Measurements from ENCODE around the gene DCST2.

The DCST2 gene

DNA sequence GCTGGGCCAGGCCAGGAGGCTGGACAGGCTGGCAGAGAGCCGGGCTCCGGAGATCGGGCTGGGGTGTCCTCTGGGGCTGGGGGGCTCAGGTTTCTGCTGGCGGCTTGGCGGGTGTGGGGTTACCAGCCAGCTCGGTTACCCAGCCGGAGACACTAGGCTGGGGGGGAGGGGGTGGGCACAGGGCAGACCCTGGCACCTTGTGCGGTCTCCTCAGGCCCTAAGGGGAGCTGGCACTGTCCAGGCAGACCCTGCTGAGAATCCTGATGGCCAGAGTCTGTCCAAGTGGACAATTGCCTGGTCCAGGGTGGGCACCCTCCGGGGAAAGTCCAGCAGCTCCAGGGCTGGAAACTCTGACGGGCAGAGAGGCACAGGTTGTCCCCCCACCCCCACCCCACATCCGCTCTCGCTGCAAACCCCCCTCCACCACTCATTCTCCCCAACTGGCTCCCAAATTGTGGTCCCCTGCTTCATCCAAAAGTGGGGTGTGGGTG is 24.3 kb downstream of the DCST2 start:
- Histone ChIP-seq H3F3A (ENCODE audit: insufficient read depth) (no peaks in the 10 kb centered on the region), H4K20me1 (ENCODE audit: low read depth, low read length) (no peaks in the 10 kb centered on the region), H3K9ac (ENCODE audit: low read length) (no peak overlapping the region), H3K79me2 (ENCODE audit: insufficient read depth, low read length) (no peaks in the 10 kb centered on the region), H3K36me3 (ENCODE audit: low read length) (no peaks in the 10 kb centered on the region), H3K4me2 (ENCODE audit: low read depth, low read length, poor library complexity, severe bottlenecking) (no peak overlapping the region), H3K4me3 (ENCODE audit: insufficient read depth, low read length, poor library complexity, severe bottlenecking) (no peak overlapping the region), H3K27me3 (ENCODE audit: low read length) (no peaks in the 10 kb centered on the region), H2AFZ (ENCODE audit: low read depth, low read length, severe bottlenecking) (no peak overlapping the region), H3K27ac (ENCODE audit: low read depth, low read length) (no peak overlapping the region), H3K9me2 (replicated peaks; ENCODE audit: insufficient read depth, low read length) (no peaks in the 10 kb centered on the region), H3K9me3 (ENCODE audit: insufficient read depth, low read length) (no peaks in the 10 kb centered on the region)
- no peak for TF ChIP-seq EZH2phosphoT487 (conservative IDR thresholded peaks at IDR 0.05; ENCODE audit: low read length)
- TF ChIP-seq, protein P1, sequence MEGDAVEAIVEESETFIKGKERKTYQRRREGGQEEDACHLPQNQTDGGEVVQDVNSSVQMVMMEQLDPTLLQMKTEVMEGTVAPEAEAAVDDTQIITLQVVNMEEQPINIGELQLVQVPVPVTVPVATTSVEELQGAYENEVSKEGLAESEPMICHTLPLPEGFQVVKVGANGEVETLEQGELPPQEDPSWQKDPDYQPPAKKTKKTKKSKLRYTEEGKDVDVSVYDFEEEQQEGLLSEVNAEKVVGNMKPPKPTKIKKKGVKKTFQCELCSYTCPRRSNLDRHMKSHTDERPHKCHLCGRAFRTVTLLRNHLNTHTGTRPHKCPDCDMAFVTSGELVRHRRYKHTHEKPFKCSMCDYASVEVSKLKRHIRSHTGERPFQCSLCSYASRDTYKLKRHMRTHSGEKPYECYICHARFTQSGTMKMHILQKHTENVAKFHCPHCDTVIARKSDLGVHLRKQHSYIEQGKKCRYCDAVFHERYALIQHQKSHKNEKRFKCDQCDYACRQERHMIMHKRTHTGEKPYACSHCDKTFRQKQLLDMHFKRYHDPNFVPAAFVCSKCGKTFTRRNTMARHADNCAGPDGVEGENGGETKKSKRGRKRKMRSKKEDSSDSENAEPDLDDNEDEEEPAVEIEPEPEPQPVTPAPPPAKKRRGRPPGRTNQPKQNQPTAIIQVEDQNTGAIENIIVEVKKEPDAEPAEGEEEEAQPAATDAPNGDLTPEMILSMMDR (IDR thresholded peaks at IDR 0.05; ENCODE audit: insufficient read depth, low read length, poor library complexity, severe bottlenecking) = no peak

DNA sequence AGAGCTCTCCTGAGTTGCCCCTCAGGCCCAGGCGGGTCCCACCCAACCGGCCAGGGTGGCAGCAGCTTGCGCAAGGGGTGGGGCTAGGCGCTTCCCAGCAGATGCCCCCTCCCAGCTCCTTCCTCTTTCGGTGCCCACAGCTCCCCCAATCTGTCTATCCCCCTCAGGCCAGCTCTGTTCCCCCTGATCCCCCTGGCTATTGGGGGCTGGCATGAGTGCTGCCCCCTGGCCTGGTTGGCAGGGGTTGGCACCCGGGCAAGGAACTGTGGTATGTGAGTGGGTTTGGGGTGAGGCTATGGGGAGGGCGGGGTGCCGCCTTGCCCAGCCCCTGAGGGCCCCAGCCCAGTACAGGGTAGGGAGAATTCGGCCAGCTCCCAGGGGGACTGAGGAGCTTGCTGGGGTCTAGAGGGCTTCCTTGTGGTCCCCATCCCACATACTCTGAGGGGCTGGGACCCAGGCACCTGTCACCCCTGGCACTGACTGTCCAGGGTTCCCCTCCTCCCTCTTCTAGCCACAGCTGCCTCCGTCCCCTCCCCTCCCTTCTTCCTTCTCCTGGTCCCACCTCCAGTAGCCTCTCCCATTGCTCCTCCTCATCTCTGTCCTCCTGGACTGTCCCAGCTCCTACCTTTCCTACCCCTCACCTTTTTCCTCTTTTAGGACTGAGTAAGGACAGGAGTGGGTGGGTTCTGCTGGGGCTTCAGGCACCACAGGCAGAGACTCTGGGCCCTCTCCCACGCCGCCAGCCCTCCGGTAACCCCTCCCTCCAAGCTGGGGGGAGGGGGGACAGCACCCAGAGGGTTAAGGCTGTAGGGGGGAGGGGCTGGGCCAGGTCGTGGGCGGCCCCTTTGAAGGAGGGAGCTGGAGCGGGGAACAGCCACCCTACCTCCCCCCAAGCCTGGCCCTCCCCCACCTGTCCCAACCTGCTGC is 25.3 kb downstream of the DCST2 start:
- no peak for TF ChIP-seq EZH2phosphoT487 (conservative IDR thresholded peaks at IDR 0.05; ENCODE audit: low read length)
- TF ChIP-seq, protein P1 (IDR thresholded peaks at IDR 0.05; ENCODE audit: insufficient read depth, low read length, poor library complexity, severe bottlenecking) = no peak
- no peak overlapping the region for H3K4me2 ChIP-seq (ENCODE audit: low read depth, low read length, poor library complexity, severe bottlenecking)
- H3K4me3 ChIP-seq (ENCODE audit: insufficient read depth, low read length, poor library complexity, severe bottlenecking) = no peak overlapping the region
- H3K9me2 ChIP-seq (replicated peaks; ENCODE audit: insufficient read depth, low read length) = no peaks in the 10 kb centered on the region
- H3K27ac ChIP-seq (ENCODE audit: low read depth, low read length) = no peak overlapping the region
- H3K27me3 ChIP-seq (ENCODE audit: low read length) = no peaks in the 10 kb centered on the region
- no peak overlapping the region for H2AFZ ChIP-seq (ENCODE audit: low read depth, low read length, severe bottlenecking)
- H3K9me3 ChIP-seq (ENCODE audit: insufficient read depth, low read length) = no peaks in the 10 kb centered on the region
- H3K9ac ChIP-seq (ENCODE audit: low read length) = no peak overlapping the region
- H3K79me2 ChIP-seq (ENCODE audit: insufficient read depth, low read length) = no peaks in the 10 kb centered on the region
- no peaks in the 10 kb centered on the region for H3K36me3 ChIP-seq (ENCODE audit: low read length)
- H3F3A ChIP-seq (ENCODE audit: insufficient read depth) = no peaks in the 10 kb centered on the region
- H4K20me1 ChIP-seq (ENCODE audit: low read depth, low read length) = no peaks in the 10 kb centered on the region

DNA sequence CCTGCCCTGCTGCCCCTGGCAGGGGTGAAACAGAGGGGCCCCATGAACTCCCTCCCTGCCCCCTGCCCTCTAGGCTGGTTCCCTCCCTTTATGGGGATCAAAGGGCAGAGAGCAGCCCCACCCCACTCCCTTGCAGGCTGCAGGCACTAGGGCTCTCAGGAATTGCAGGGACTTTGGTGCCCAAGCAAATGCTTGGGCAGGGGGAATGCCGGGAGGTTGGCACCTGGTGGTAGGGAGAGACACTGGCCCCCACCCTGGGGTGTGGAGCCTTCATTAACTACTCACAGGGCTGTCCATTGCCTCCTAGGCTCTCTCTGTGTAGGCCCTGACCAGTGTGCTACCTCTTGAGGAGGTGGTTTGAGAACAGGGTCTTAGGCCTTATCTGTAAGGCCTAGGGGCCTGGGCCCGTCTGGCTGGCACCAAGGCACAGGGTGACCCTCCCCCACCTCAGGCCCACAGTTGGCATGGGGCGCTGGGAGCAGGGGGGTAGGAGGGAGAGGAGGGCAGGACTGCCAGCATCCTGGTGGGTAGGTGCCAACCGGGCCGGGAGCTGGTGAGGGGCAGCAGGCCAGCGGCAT is 26.2 kb downstream of the DCST2 start:
- no peaks in the 10 kb centered on the region for H3K9me2 ChIP-seq (replicated peaks; ENCODE audit: insufficient read depth, low read length)
- H2AFZ ChIP-seq (ENCODE audit: low read depth, low read length, severe bottlenecking) = no peak overlapping the region
- H3K4me2 ChIP-seq (ENCODE audit: low read depth, low read length, poor library complexity, severe bottlenecking) = no peak overlapping the region
- no peaks in the 10 kb centered on the region for H3F3A ChIP-seq (ENCODE audit: insufficient read depth)
- H3K79me2 ChIP-seq (ENCODE audit: insufficient read depth, low read length) = no peaks in the 10 kb centered on the region
- no peaks in the 10 kb centered on the region for H3K27me3 ChIP-seq (ENCODE audit: low read length)
- no peak overlapping the region for H3K9ac ChIP-seq (ENCODE audit: low read length)
- H3K9me3 ChIP-seq (ENCODE audit: insufficient read depth, low read length) = no peaks in the 10 kb centered on the region
- H3K27ac ChIP-seq (ENCODE audit: low read depth, low read length) = no peak overlapping the region
- no peak overlapping the region for H3K4me3 ChIP-seq (ENCODE audit: insufficient read depth, low read length, poor library complexity, severe bottlenecking)
- no peaks in the 10 kb centered on the region for H4K20me1 ChIP-seq (ENCODE audit: low read depth, low read length)
- H3K36me3 ChIP-seq (ENCODE audit: low read length) = no peaks in the 10 kb centered on the region
- TF ChIP-seq EZH2phosphoT487 (conservative IDR thresholded peaks at IDR 0.05; ENCODE audit: low read length) = no peak

Measured in SU-DHL-6 (cell line).